Measurements from ENCODE around the gene LSM4. TPM values are rescaled to one million over a fixed set of nuclear protein-coding genes. Genes with fewer than 3 reads are reported as not detected.
"Not testable (repeated sequence)": the region's sequence is repeated elsewhere in the genome, so short reads cannot be mapped to it uniquely, and the experiment has no call there.

Gene LSM4
- 103 TPM for total RNA-seq
- long read RNA-seq, transcript LSM4-203 (5 exons, 1,908 nt), result major isoform, 138 of 145 reads
- long read RNA-seq, partial matches to known transcripts, result 2 of 145 reads
- long read RNA-seq, other reads (novel, unspliced or antisense), result 4 of 145 reads

DNA sequence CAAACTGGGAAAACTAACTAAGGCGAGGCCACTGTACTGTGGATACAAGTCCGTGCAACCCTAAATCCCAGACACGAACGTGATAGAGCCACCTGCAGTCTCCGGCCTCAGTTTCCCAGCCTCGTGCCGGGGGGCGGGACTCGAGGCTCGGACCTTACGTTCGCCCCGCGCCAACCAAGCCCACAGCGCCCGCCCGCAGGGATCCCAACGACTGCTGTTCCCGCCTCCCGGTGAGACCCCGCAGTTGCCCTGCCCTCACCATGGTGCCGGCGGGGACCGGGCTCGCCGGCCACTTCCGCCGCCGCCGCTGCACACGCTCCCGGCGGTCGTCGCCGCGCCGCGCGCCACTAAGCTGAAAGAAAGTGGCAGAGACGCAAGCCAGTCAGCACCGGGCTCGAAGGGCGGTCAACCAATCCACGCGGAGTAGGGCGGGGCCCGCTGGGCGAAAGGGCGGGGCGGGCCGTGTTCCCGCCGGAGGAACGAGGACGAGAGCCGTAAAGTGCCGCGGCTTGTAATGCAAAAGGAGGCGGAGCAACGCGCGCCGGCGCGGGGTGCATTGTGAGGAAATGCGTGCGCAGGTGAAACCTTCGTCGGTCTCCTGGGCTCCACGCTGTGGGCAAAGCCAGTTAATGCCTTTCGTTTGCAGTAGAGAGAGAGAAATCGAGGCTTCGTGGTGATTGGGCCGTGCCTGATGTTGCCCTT is at the start of gene LSM4:
Gene LSM4, minus strand, starts transcription at position 318 of the 702 bp plus-strand sequence. Its CDS starts 56 bp downstream, at position 262.
- intact Hi-C loops (cut with DNase I), result loop anchor here (1.0 to 10.0 kb wide), 2 partner anchors 42 to 118 kb away; partner anchors contain the start of genes JUND and RAB3A
- DNase-seq, result peak; percentile 99
- ATAC-seq (ENCODE audit: poor library complexity), result peak; percentile 97

DNA sequence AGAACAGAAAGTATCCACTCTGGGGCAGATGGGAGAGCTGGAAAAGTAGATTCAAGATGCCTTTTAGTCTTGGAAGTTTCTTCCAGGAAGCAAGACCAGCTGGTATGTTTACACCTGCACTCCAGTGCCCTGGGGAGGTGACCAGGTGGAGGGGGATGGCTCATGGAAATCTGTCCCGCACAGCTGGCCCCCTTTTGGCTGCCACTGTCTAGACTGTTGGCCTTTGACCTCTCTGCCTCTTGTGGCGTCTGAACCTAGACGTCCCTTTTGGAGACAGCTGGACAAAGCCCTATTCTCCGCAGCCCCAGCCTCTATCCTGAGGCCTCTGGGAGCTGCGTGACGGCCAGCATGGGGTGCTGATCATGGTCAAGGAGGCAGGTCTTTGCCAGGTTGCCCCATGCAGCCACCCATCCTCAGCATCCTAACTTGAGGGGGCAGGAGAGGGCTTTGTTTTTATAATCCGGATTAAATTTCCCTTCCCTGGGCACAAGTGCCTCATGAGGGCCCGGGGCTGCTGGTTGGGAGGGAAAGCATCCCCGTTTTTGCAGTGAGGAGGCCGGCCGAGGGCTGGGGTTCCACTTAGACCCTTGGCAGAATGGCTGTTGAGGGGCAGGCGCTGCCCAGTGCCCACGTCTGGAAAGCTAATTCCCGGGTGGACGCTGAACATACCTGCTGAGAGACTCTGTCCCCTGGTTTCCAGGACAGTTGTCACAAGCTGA is 45.8 kb upstream of the LSM4 start:
- intact Hi-C loops (cut with DNase I), result no loop called here
- ATAC-seq (ENCODE audit: poor library complexity), result no peak

GRCh38 chr19:18366021-18366435 is 43.2 kb upstream of the LSM4 start:
- ATAC-seq (ENCODE audit: poor library complexity), result no peak
- intact Hi-C loops (cut with DNase I), result no loop called here
- DNase-seq, result no peak

More for the DNA sequence above, 45.8 kb upstream of the LSM4 start:
- DNase-seq, result no peak

GRCh38 chr19:18364826-18365528 is 42.1 kb upstream of the LSM4 start:
- ATAC-seq (ENCODE audit: poor library complexity), result peak; percentile 63
- intact Hi-C loops (cut with DNase I), result no loop called here
- DNase-seq, result peak; percentile 61

DNA sequence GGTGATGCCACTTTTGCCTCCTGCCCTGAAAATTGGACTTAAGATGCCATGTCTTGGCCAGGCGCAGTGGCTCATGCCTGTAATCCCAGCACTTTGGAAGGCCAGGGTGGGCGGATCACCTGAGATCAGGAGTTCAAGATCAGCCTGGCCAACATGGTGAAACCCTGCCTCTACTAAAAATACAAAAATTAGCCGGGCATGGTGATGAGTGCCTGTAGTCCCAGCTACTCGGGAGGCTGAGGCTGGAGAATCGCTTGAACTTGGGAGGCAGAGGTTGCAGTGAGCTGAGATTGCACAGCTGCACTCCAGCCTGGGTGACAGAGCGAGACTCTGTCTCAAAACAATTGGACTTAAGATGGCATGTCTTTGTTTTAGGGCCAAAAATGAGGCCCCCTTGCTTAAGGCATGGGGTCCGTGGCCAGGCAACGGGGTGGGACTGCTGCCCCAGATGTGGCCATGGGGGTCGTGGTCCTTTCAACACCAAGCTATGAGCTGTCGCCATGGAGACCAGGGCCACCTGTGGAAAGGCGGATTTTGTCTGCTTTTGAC is 41.5 kb upstream of the LSM4 start:
- intact Hi-C loops (cut with DNase I); DNase-seq; ATAC-seq (ENCODE audit: poor library complexity): not testable (repeated sequence)

GRCh38 chr19:18363787-18364186 is 40.9 kb upstream of the LSM4 start:
- intact Hi-C loops (cut with DNase I), result no loop called here
- ATAC-seq (ENCODE audit: poor library complexity) (no peak), DNase-seq (no peak)

GRCh38 chr19:18362934-18363542 is 40.2 kb upstream of the LSM4 start:
- ATAC-seq (ENCODE audit: poor library complexity), result no peak
- intact Hi-C loops (cut with DNase I), result no loop called here
- no peak for DNase-seq

DNA sequence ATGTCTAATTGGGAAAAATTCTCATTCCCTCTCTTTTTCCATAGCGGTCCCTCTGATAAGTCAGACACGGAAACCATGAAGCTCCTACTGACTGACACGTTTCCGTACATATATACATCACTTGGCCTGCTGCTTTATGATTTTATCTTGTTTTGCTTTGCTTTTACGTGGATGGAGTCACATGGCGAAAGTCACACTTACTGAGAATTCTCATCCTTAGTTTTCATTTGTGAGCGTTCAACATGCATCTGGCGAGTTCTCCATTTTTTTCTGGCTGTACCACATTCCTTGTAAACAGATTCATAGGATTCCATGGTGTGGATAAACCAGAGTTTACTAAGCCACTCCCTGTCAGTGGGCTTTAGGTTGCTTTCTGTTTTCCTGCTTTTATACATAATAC is 38.8 kb upstream of the LSM4 start:
- intact Hi-C loops (cut with DNase I), result no loop called here
- ATAC-seq (ENCODE audit: poor library complexity) (no peak), DNase-seq (no peak)

DNA sequence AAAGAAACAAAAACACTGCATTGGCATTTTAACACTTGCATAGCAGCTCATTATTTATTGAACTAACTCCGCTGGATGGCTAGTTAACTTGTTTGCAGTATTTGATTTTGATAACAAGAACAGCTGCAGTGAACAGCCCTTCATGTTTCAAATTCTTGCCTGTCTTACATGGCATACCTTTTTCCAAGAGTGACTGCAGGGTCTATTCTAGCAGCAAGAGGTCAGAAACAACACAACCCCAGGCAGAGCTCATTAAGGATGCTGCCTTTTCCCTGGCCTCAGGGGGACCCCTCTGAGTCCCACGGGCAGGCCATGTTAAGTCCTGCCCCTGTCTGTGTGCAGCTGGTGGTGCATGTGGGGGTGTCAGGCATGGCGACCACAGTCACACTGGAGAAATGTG is 34.2 kb upstream of the LSM4 start:
- DNase-seq, result no peak
- intact Hi-C loops (cut with DNase I), result no loop called here
- ATAC-seq (ENCODE audit: poor library complexity), result no peak

GRCh38 chr19:18354743-18355142 is 31.9 kb upstream of the LSM4 start:
- ATAC-seq (ENCODE audit: poor library complexity); intact Hi-C loops (cut with DNase I); DNase-seq: not testable (repeated sequence)

DNA sequence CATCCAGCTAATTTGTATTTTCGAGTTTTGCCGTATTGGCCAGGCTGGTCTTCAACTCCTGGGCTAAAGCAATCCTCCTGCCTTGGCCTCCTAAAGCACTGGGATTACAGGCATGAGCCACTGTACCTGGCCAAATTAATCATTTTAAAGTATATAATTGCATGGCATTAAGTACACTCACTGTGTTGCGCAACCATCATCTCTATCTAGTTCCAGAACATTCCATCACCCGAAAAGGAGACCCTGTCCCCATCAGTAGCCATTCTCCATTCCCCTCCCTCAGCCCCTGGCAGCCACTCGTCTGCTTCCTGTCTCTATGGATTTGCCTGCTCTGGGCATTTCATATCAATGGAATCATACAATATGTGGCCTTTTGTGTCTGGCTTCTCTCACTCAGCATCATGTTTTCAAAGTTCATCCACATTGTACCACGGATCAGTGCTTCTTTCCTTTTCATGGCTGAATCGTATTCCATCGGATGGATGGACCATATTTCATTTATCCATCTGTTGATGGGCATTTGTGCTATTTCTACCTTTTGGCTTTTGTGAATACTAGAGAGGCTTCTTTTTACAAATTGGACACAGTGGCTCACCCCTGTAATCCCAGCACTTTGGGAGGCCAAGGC is 30.6 kb upstream of the LSM4 start:
- no peak for DNase-seq
- intact Hi-C loops (cut with DNase I), result no loop called here
- no peak for ATAC-seq (ENCODE audit: poor library complexity)

- ATAC-seq (ENCODE audit: poor library complexity), result no peak
- intact Hi-C loops (cut with DNase I), result no loop called here
- no peak for DNase-seq
Observed at GRCh38 chr19:18351544-18351943, 28.7 kb upstream of the LSM4 start.

DNA sequence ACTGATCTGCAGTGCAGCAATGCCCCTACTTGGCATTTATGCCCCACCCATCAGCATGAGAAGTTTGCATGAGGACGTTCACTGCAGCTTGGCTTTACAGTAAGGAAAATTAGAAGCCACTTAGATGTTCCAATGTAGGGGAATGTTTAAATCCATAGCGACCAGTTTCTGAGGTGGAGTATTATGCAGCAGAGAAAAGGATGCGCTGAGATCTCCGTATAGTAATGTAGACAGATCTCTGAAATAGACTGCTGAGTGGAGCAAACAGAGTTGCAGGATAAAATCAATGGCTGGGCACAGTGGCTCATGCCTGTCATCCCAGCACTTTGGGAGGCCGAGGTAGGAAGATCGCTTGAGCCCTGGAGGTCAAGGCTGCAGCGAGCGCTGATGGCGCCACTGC is 27.6 kb upstream of the LSM4 start:
- no peak for ATAC-seq (ENCODE audit: poor library complexity)
- DNase-seq, result no peak
- intact Hi-C loops (cut with DNase I), result no loop called here

DNA sequence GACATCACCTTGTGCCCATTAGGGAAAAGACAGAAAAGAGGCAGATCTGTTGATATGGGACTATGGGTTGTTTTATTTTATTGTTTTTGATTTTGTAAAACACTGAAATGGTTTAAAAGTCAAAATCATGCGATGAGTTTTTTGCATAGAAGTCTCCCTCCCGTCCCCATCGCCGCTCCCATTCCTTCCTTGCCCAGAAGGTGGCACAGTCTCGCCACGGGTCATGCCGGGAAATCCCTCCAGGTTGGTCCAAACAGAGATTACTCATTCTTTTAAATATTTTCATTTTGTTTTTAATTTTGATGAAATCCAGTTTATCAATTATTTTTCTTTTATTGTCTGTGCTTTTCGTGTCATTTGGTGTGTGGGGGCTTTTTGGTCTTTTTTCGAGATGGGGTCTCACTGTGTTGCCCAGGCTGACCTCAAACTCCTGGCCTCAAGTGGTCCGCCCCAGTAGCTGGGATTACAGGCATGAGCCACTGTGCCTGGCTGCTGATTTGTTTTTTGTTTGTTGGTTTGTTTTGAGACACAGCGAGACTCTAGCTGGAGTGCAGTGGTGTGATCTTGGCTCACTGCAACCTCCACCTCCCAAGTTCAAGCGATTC is 26.8 kb upstream of the LSM4 start:
- ATAC-seq (ENCODE audit: poor library complexity), result peak; percentile 62
- DNase-seq, result peak; percentile 59
- intact Hi-C loops (cut with DNase I), result loop anchor here (5.0 kb wide), 2 partner anchors 43 to 63 kb away; no protein-coding TSS in a partner anchor

GRCh38 chr19:18348818-18349339 is 26.0 kb upstream of the LSM4 start:
- not testable (repeated sequence) for DNase-seq; ATAC-seq (ENCODE audit: poor library complexity)
- intact Hi-C loops (cut with DNase I), result loop anchor here (5.0 kb wide), 2 partner anchors 43 to 63 kb away; no protein-coding TSS in a partner anchor

GRCh38 chr19:18348171-18348570 is 25.3 kb upstream of the LSM4 start:
- intact Hi-C loops (cut with DNase I), result loop anchor here (5.0 kb wide), 2 partner anchors 44 to 64 kb away; no protein-coding TSS in a partner anchor
- no peak for ATAC-seq (ENCODE audit: poor library complexity)
- DNase-seq, result no peak

- DNase-seq (no peak), ATAC-seq (ENCODE audit: poor library complexity) (no peak)
- intact Hi-C loops (cut with DNase I), result loop anchor here (5.0 kb wide), 2 partner anchors 46 to 66 kb away; no protein-coding TSS in a partner anchor
Observed at GRCh38 chr19:18346091-18346490, 23.2 kb upstream of the LSM4 start.

All from Right ventricle myocardium superior (tissue), 1 donor.